ENCODE results near the gene ZNF189. TPM values are rescaled to one million over a fixed set of nuclear protein-coding genes. Genes with fewer than 3 reads are reported as not detected.

ZNF189 gene
- total and polyA plus RNA-seq, 2 donors (not counting 3 experiments of a cell fraction or from before 2014, with no cell fraction given) = 3.3 to 14.6 TPM

DNA sequence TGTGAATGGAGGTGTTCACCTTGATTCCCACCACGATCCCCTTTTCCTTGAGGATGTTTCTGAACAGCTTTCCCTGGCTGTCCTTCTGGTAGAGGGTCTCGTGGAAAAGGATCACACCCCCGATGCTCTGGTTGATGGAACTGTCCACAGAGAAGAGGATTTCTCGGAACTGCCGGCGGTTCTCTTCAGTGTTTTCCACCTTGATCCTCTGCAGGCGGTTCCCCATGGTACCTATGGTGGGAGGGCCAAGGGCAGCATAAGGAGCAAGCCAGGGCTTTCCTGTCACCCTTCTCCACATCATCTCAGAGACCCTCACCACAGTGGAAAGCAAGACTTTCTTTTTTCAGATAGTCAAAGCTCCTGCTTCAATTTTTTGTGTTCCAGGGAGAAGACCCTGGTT is 31.1 kb downstream of the ZNF189 start:
- dilution Hi-C loops (cut with MboI; ENCODE audit: extremely low pct_ligation_motif_present, low sequenced_read_pairs) = no loop called here
- FAIRE-seq = no peak
- Histone ChIP-seq H3K9me3 (replicated peaks; ENCODE audit: control insufficient read depth, insufficient read depth, low read length) (no peaks in the 10 kb centered on the region), H3K79me2 (ENCODE audit: control insufficient read depth, insufficient read depth, low read length) (no peaks in the 10 kb centered on the region), H3K27ac (ENCODE audit: insufficient read depth, low read depth, low read length) (no peak overlapping the region), H3K9me1 (replicated peaks; ENCODE audit: control insufficient read depth, extremely low read depth, insufficient read depth, low read length) (no peaks in the 10 kb centered on the region), H3K4me2 (ENCODE audit: insufficient read depth, low read length) (no peak overlapping the region), H4K20me1 (replicated peaks; ENCODE audit: control insufficient read depth, extremely low read depth, insufficient read depth, low read length) (no peaks in the 10 kb centered on the region), H3K4me1 (ENCODE audit: control insufficient read depth, extremely low read depth, insufficient read depth, low read length) (no peaks in the 10 kb centered on the region), H2AFZ (ENCODE audit: low read depth, low read length) (no peak overlapping the region), H3K27me3 (ENCODE audit: control insufficient read depth in 2 of 2, insufficient read depth in 2 of 2, low read length in 2 of 2) (no peaks in the 10 kb centered on the region), H3K36me3 (ENCODE audit: control insufficient read depth in 2 of 2, extremely low read depth in 1 of 2, insufficient read depth in 2 of 2, low read length in 2 of 2) (no peaks in the 10 kb centered on the region), H3K4me3 (replicated peaks in 1 of 3; ENCODE audit: insufficient read depth in 1 of 3, low read depth in 1 of 3, low read length in 3 of 3) (no peak overlapping the region), H3K9ac (replicated peaks; ENCODE audit: extremely low read depth, insufficient read depth, low read length) (no peak overlapping the region)
- POLR2A ChIA-PET = no interaction called here
- TF ChIP-seq CTCF (IDR thresholded peaks at IDR 0.05; ENCODE audit: extremely low read depth in 1 of 2, insufficient read depth in 1 of 2, low read depth in 1 of 2, low read length in 2 of 2) = no peak
- no peak for TF ChIP-seq MAX (IDR thresholded peaks at IDR 0.05; ENCODE audit: insufficient read depth, insufficient read length)
- no peak for TF ChIP-seq POLR2A (IDR thresholded peaks at IDR 0.05; ENCODE audit: low read depth, low read length)
- no peak for TF ChIP-seq JUN (IDR thresholded peaks at IDR 0.05; ENCODE audit: borderline replicate concordance, insufficient read depth, insufficient read length, low read depth)
- no peak for TF ChIP-seq MYC (IDR thresholded peaks at IDR 0.05; ENCODE audit: low read depth, low read length)
- TF ChIP-seq FOS (IDR thresholded peaks at IDR 0.05; ENCODE audit: borderline replicate concordance, insufficient read depth, low read length) = no peak
- no peak for TF ChIP-seq POLR2AphosphoS5 (IDR thresholded peaks at IDR 0.05; ENCODE audit: insufficient read depth, low read depth, low read length)
- no peak for DNase-seq (ENCODE audit: low read depth, low spot score)
- CTCF ChIA-PET = no interaction called here
- intact Hi-C loops (cut with micrococcal nuclease) = no loop called here
- BruUV-seq (replicated peaks) = no TSS peak

Data from endothelial cell of umbilical vein (primary cell).